ENCODE data around the gene ADCK1. TPM values are rescaled to one million over a fixed set of nuclear protein-coding genes. Genes with fewer than 3 reads are reported as not detected.

ADCK1 gene
- total RNA-seq, 1 donor from 2014 or later, result 10.8 TPM

DNA sequence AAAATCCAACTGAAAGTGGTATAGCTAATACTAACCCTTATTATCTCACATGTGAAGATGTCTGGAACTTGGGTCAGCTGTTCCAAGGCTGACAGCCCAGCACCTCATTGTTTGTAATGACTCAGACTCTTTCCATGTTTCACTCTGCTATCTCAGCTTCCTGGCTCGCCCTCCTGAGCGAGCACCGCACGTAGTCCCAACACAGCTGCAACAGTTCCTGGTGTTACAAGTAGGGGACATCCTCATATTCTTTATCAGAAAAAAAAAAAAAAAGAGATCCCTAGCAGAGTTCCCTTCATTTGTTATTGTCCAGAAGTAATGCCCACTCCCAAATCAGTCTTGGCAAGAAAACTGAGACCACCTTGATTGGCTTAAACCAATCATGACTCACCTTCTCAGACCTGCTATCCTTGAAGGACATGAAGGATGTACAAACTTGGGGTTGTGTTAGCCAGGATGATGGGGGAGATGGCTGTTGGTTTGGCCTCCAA is 92.5 kb downstream of the ADCK1 start:
- TF ChIP-seq POLR2A (IDR thresholded peaks at IDR 0.05) (no peak), POLR2AphosphoS5 (IDR thresholded peaks at IDR 0.05; ENCODE audit: insufficient read depth in 1 of 2, low read depth in 1 of 2) (no peak)
- TF ChIP-seq, protein P1, sequence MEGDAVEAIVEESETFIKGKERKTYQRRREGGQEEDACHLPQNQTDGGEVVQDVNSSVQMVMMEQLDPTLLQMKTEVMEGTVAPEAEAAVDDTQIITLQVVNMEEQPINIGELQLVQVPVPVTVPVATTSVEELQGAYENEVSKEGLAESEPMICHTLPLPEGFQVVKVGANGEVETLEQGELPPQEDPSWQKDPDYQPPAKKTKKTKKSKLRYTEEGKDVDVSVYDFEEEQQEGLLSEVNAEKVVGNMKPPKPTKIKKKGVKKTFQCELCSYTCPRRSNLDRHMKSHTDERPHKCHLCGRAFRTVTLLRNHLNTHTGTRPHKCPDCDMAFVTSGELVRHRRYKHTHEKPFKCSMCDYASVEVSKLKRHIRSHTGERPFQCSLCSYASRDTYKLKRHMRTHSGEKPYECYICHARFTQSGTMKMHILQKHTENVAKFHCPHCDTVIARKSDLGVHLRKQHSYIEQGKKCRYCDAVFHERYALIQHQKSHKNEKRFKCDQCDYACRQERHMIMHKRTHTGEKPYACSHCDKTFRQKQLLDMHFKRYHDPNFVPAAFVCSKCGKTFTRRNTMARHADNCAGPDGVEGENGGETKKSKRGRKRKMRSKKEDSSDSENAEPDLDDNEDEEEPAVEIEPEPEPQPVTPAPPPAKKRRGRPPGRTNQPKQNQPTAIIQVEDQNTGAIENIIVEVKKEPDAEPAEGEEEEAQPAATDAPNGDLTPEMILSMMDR (IDR thresholded peaks at IDR 0.05), result no peak
- H3K4me3 ChIP-seq, result no peak overlapping the region
- no peak overlapping the region for H3K27ac ChIP-seq
- H3K4me1 ChIP-seq, result no peaks in the 10 kb centered on the region
- intact Hi-C loops (cut with DNase I), result no loop called here
- no peaks in the 10 kb centered on the region for H3K9me3 ChIP-seq
- H3K36me3 ChIP-seq, result no peaks in the 10 kb centered on the region
- no peaks in the 10 kb centered on the region for H3K27me3 ChIP-seq
- DNase-seq (ENCODE audit: extremely low spot score in 2 of 2), result no peak

DNA sequence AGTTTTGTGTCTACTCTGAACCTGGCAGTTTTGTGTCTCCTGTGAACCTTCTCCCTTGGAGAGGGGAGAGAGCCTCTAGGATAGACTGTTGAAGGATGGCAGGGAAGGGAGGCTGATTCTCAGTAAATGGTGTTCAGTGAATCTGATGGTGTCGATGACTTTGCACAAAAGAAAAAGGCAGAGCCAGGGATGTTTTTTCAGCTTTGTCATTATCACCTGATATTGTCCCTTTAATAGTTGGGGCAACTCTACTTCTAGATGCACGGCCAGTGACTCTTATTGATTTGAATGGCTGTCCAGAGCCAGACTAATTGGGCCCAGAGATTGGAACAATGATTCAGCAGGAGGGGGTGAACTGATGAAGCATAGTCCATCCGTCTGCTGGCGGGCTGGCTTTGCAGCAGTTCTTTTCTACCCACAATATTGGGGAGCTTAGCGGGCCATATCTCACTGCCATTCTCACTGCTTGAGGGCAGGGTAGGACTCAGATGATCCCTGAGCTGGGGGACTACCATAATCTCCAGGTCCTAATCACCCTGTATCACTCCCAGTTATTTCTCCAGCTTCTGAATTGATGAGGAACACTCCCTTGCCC is 93.1 kb downstream of the ADCK1 start:
- Histone ChIP-seq H3K27ac (no peak overlapping the region), H3K27me3 (no peaks in the 10 kb centered on the region), H3K36me3 (no peaks in the 10 kb centered on the region), H3K4me3 (no peak overlapping the region), H3K4me1 (no peaks in the 10 kb centered on the region), H3K9me3 (no peaks in the 10 kb centered on the region)
- TF ChIP-seq, protein P1 (IDR thresholded peaks at IDR 0.05), result no peak
- no peak for TF ChIP-seq POLR2AphosphoS5 (IDR thresholded peaks at IDR 0.05; ENCODE audit: insufficient read depth in 1 of 2, low read depth in 1 of 2)
- no peak for TF ChIP-seq POLR2A (IDR thresholded peaks at IDR 0.05)
- DNase-seq (ENCODE audit: extremely low spot score in 2 of 2), result no peak
- intact Hi-C loops (cut with DNase I), result no loop called here

DNA sequence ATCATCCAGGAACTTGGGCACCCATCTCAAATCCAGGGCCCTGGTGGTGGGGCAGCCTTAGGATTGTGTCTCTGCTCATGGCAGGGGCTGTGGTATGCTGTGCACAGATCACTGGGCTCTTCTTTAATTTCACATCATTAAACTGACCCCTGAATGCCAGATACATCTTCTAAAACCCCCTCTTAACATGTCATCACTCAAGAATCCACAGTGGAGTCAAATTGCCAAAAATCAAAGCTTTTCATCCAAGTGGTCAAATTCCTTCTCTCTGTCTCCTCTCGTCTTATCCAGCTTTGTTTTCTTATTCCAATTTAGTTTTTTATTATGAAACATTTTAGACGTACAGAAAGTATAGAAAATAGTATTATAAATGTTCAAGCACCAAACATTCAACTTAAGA is 97.5 kb downstream of the ADCK1 start:
- DNase-seq (ENCODE audit: extremely low spot score in 2 of 2), result no peak
- Histone ChIP-seq H3K27me3 (no peaks in the 10 kb centered on the region), H3K27ac (no peak overlapping the region), H3K9me3 (no peaks in the 10 kb centered on the region), H3K4me1 (no peaks in the 10 kb centered on the region), H3K36me3 (no peaks in the 10 kb centered on the region), H3K4me3 (no peak overlapping the region)
- no peak for TF ChIP-seq POLR2A (IDR thresholded peaks at IDR 0.05)
- TF ChIP-seq, protein P1 (IDR thresholded peaks at IDR 0.05), result no peak
- intact Hi-C loops (cut with DNase I), result no loop called here

DNA sequence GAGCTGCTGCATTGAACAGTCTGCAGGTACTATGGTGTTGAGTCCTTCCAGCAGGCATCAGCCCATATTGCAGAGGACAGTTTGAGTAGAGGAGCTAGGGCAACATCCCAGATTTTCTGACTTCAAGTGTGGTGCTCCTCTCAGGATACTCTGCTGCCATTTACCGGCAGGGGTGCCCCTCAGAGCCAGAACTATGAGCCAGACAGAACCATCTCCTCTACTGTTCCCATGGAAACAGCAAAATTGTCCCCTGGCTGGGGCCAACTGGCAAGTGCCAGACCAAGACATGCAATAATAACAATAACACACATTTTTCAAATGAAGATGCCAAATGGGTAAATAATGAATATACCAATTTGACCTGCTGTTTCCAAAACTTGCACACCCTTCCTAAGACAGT is 102.9 kb downstream of the ADCK1 start:
- Histone ChIP-seq H3K4me1 (no peaks in the 10 kb centered on the region), H3K27me3 (no peaks in the 10 kb centered on the region), H3K27ac (no peak overlapping the region), H3K36me3 (no peaks in the 10 kb centered on the region), H3K4me3 (no peak overlapping the region), H3K9me3 (peaks cover 4% of the 10 kb centered on the region)
- no peak for DNase-seq (ENCODE audit: extremely low spot score in 2 of 2)
- intact Hi-C loops (cut with DNase I), result no loop called here
- TF ChIP-seq POLR2A (IDR thresholded peaks at IDR 0.05) (no peak), POLR2AphosphoS5 (IDR thresholded peaks at IDR 0.05; ENCODE audit: insufficient read depth in 1 of 2, low read depth in 1 of 2) (no peak)
- TF ChIP-seq, protein P1 (IDR thresholded peaks at IDR 0.05), result no peak

DNA sequence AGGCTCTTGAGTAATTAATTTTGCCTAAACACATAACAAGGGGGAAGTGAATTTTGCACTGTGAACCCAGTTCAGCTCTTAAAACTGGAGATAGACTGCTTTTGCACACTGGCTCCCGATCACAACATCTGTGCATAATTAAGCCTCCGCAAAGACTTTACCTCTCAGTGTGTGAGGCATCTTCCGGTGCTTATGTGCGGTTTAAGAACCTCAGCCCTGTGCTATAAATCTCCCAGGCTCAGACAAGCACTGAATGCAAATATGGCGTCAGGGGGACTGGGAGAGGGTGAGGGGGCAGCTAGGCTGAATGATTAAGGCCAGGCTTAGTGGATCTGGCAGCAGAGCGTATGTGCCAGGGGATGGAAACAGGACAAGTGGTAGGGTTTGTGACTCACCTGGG is 103.3 kb downstream of the ADCK1 start:
- no peak for DNase-seq (ENCODE audit: extremely low spot score in 2 of 2)
- no peak for TF ChIP-seq POLR2A (IDR thresholded peaks at IDR 0.05)
- no peak for TF ChIP-seq POLR2AphosphoS5 (IDR thresholded peaks at IDR 0.05; ENCODE audit: insufficient read depth in 1 of 2, low read depth in 1 of 2)
- TF ChIP-seq, protein P1 (IDR thresholded peaks at IDR 0.05), result no peak
- Histone ChIP-seq H3K36me3 (no peaks in the 10 kb centered on the region), H3K4me3 (no peak overlapping the region), H3K27ac (no peak overlapping the region), H3K9me3 (peaks cover 4% of the 10 kb centered on the region), H3K4me1 (no peaks in the 10 kb centered on the region), H3K27me3 (no peaks in the 10 kb centered on the region)
- intact Hi-C loops (cut with DNase I), result no loop called here

Data from vagina (tissue), 2 donors.